Endothelial cell of umbilical vein (primary cell): ENCODE results near the gene FAM98B. TPM values are rescaled to one million over a fixed set of nuclear protein-coding genes. Genes with fewer than 3 reads are reported as not detected.
A peak's percentile ranks its signal among the peaks of the same experiment; 100 is the strongest.

Source experiments
- BruUV-seq: library from RNA; stranded (reverse); fragments of 400-500 nt; replicated peaks from 2 replicates; lab custom pipeline; 2021; lab: Mats Ljungman, UMichigan
- CTCF ChIA-PET: fragments of 300-600, 350-600 bp; sonication (Branson Sonifier 250); formaldehyde crosslinking; loops from one replicate; lab custom pipeline; 2021; ENCODE audit warnings: antibody characterized with exemption, inconsistent platforms; lab: Charles Lee
- POLR2A ChIA-PET: fragments of 300-600, 350-600 bp; sonication (Branson Sonifier 250); formaldehyde crosslinking; loops from one replicate; lab custom pipeline; 2021; ENCODE audit warnings: antibody characterized with exemption, inconsistent platforms; lab: Charles Lee
- DNase-seq: peaks from one replicate; pipeline ENCODE4 v3.0.0-alpha.2; 2011; ENCODE audit warnings: low read depth, low spot score
- FAIRE-seq: peaks from 2 replicates; lab custom pipeline; 2011; peaks lifted over from hg19 to GRCh38; lab: Jason Lieb, UNC
- H2AFZ ChIP-seq: 2 replicates; pipeline ENCODE4 v1.6.0; 2012; ENCODE audit warnings: low read depth, low read length, control low read depth, inconsistent platforms
- H3K27ac ChIP-seq: 2 replicates; pipeline ENCODE4 v1.5.1; 2011; ENCODE audit warnings: low read depth, mild to moderate bottlenecking, control low read depth, low read length, moderate library complexity; ENCODE audit not compliant: insufficient read depth
- H3K27me3 ChIP-seq, 2 experiments: 2 replicates each; pipeline versions ENCODE4 v1.6.0 to v1.6.1; 2011; ENCODE audit warnings: low read length in 2 of 2, mixed read lengths in 1 of 2; ENCODE audit not compliant: control insufficient read depth in 2 of 2, insufficient read depth in 2 of 2
- H3K36me3 ChIP-seq, 2 experiments: 2 replicates in 1 of 2; 3 replicates in 1 of 2; pipeline ENCODE4 v1.5.1; 2011; ENCODE audit warnings: low read length in 2 of 2, mild to moderate bottlenecking in 1 of 2, moderate library complexity in 1 of 2; ENCODE audit not compliant: control insufficient read depth in 2 of 2, insufficient read depth in 2 of 2; ENCODE audit errors: extremely low read depth in 1 of 2
- H3K4me1 ChIP-seq: 3 replicates; pipeline ENCODE4 v1.5.1; 2011; ENCODE audit warnings: mild to moderate bottlenecking, low read length; ENCODE audit not compliant: control insufficient read depth, insufficient read depth; ENCODE audit errors: extremely low read depth
- H3K4me2 ChIP-seq: 2 replicates; pipeline ENCODE4 v1.6.1; 2011; ENCODE audit warnings: low read length, control low read depth, mixed read lengths; ENCODE audit not compliant: insufficient read depth
- H3K4me3 ChIP-seq, 3 experiments: fragments of 200-600 bp in 1 of 3; sonication (generic), shearing (Covaris generic) in 1 of 3; replicated peaks in 1 of 3; 2 replicates each; pipeline ENCODE4 v1.5.1; 2011 to 2016; ENCODE audit warnings: control low read depth in 3 of 3, low read length in 3 of 3, mild to moderate bottlenecking in 2 of 3, inconsistent platforms in 1 of 3, low read depth in 1 of 3, moderate library complexity in 1 of 3; ENCODE audit not compliant: insufficient read depth in 1 of 3
- H3K79me2 ChIP-seq: 2 replicates; pipeline ENCODE4 v1.6.0; 2012; ENCODE audit warnings: low read length, inconsistent platforms; ENCODE audit not compliant: control insufficient read depth, insufficient read depth
- H3K9ac ChIP-seq: replicated peaks from 2 replicates; pipeline ENCODE3; 2011; ENCODE audit warnings: low read length, control low read depth; ENCODE audit not compliant: insufficient read depth; ENCODE audit errors: extremely low read depth
- H3K9me1 ChIP-seq: replicated peaks from 3 replicates; pipeline ENCODE4 v1.6.0; 2011; ENCODE audit warnings: mild to moderate bottlenecking, low read length; ENCODE audit not compliant: control insufficient read depth, insufficient read depth; ENCODE audit errors: extremely low read depth
- H3K9me3 ChIP-seq: replicated peaks from 2 replicates; pipeline ENCODE4 v1.5.1; 2012; ENCODE audit warnings: low read length, inconsistent platforms; ENCODE audit not compliant: control insufficient read depth, insufficient read depth
- H4K20me1 ChIP-seq: replicated peaks from 2 replicates; pipeline ENCODE3; 2011; ENCODE audit warnings: mild to moderate bottlenecking, low read length; ENCODE audit not compliant: control insufficient read depth, insufficient read depth; ENCODE audit errors: extremely low read depth
- FOS ChIP-seq: IDR thresholded peaks from 2 replicates; pipeline ENCODE4 v1.6.1; 2011; ENCODE audit warnings: mild to moderate bottlenecking, low read length, moderate library complexity, borderline replicate concordance; ENCODE audit not compliant: insufficient read depth
- MAX ChIP-seq: IDR thresholded peaks from 2 replicates; pipeline ENCODE4 v1.6.1; 2011; ENCODE audit not compliant: insufficient read depth, insufficient read length
- MYC ChIP-seq: IDR thresholded peaks from one replicate; pipeline ENCODE4 v1.6.1; 2011; ENCODE audit warnings: mild to moderate bottlenecking, low read depth, low read length
- dilution Hi-C: fragments of 300-500 bp; cut with MboI; formaldehyde crosslinking; loops from one replicate; pipeline ENCODE4 v1.15.0; 2019; ENCODE audit warnings: low sequenced_read_pairs; ENCODE audit not compliant: extremely low pct_ligation_motif_present
- intact Hi-C: fragments of 100-400 bp; cut with micrococcal nuclease; formaldehyde crosslinking; loops from one replicate; pipeline ENCODE4 v1.10.0; 2022
- polyA plus RNA-seq, 4 experiments: library from polyadenylated mRNA; depleted of rRNA in 3 of 4; stranded (reverse) in 3 of 4; unstranded in 1 of 4; fragments of >200 nt; gene quantifications; 2 replicates each; pipeline versions ENCODE4 v1.2.1 to v1.2.3, GENCODE V29; 2011 to 2012; ENCODE audit warnings: missing spikeins in 1 of 4
- total RNA-seq: library from RNA; stranded (reverse); gene quantifications from 2 replicates; pipeline ENCODE4 v1.2.3, GENCODE V29; 2021
- TF ChIP-seq, protein P1 (sequence below), 2 donors: IDR thresholded peaks; 1 replicate in 1 of 2; 2 replicates in 1 of 2; pipeline ENCODE4 v1.5.1; 2011; ENCODE audit warnings: low read length in 2 of 2, mild to moderate bottlenecking in 2 of 2, moderate library complexity in 2 of 2, control low read depth in 1 of 2, inconsistent platforms in 1 of 2, low read depth in 1 of 2; ENCODE audit not compliant: insufficient read depth in 1 of 2; ENCODE audit errors: extremely low read depth in 1 of 2

FAM98B gene
- total and polyA plus RNA-seq, 2 donors (not counting 3 experiments of a cell fraction or from before 2014, with no cell fraction given) = 4.2 to 22.3 TPM

- Histone ChIP-seq H3K27ac (no peak overlapping the region), H3K4me3 (no peak overlapping the region), H3K9me1 (no peaks in the 10 kb centered on the region), H3K9me3 (no peaks in the 10 kb centered on the region), H3K79me2 (no peaks in the 10 kb centered on the region), H3K36me3 (no peaks in the 10 kb centered on the region), H3K4me2 (no peak overlapping the region), H3K27me3 (peaks cover 7 to 22% of the 10 kb centered on the region in 2 experiments), H3K4me1 (no peaks in the 10 kb centered on the region), H4K20me1 (no peaks in the 10 kb centered on the region), H3K9ac (no peak overlapping the region), H2AFZ (no peak overlapping the region)
- TF ChIP-seq MYC (no peak), FOS (peak; percentile 26)
- TF ChIP-seq, protein P1, sequence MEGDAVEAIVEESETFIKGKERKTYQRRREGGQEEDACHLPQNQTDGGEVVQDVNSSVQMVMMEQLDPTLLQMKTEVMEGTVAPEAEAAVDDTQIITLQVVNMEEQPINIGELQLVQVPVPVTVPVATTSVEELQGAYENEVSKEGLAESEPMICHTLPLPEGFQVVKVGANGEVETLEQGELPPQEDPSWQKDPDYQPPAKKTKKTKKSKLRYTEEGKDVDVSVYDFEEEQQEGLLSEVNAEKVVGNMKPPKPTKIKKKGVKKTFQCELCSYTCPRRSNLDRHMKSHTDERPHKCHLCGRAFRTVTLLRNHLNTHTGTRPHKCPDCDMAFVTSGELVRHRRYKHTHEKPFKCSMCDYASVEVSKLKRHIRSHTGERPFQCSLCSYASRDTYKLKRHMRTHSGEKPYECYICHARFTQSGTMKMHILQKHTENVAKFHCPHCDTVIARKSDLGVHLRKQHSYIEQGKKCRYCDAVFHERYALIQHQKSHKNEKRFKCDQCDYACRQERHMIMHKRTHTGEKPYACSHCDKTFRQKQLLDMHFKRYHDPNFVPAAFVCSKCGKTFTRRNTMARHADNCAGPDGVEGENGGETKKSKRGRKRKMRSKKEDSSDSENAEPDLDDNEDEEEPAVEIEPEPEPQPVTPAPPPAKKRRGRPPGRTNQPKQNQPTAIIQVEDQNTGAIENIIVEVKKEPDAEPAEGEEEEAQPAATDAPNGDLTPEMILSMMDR (IDR thresholded peaks at IDR 0.05; ENCODE audit: extremely low read depth in 1 of 2, insufficient read depth in 1 of 2, low read depth in 1 of 2, low read length in 2 of 2) = no peak
- ChIA-PET CTCF (interaction anchor here (1.3 kb wide), 1 partner anchor 40 kb away, joined by 5 read pairs; the partner anchor contains the start of gene RASGRP1), POLR2A (no interaction called here)
- dilution Hi-C loops = no loop called here
- FAIRE-seq = no peak
- no peak for DNase-seq
- intact Hi-C loops = no loop called here
- no TSS peak for BruUV-seq
Measured at GRCh38 chr15:38524156-38524555, 70.2 kb downstream of the FAM98B start.

DNA sequence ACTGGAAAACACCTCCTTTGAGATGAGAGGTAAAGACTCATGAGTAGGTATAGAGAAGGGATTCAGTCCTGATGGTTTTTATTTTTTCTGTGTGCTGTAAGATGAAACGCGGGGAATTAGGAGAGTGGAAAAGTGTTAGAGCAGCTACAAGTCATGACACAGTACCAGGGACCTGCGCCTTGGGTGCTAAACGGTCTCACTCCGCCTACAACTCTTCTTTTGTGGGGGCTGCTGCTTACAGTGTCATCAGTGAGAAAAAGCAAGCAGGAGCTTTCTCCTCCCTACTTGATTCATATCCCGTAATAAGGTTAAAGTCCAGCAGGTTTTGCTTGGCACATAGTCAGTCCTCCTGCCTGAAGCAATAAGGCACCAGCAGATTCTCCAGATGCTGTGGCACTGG is 71.6 kb downstream of the FAM98B start:
- no peak for TF ChIP-seq MAX
- TF ChIP-seq, protein P1 (IDR thresholded peaks at IDR 0.05; ENCODE audit: extremely low read depth in 1 of 2, insufficient read depth in 1 of 2, low read depth in 1 of 2, low read length in 2 of 2) = no peak
- no peak overlapping the region for H3K4me2 ChIP-seq
- H3K4me3 ChIP-seq = no peak overlapping the region
- no peak for DNase-seq
- FAIRE-seq = no peak
- no peak overlapping the region for H2AFZ ChIP-seq
- ChIA-PET POLR2A (no interaction called here), CTCF (no interaction called here)
- intact Hi-C loops = no loop called here
- no TSS peak for BruUV-seq
- no peaks in the 10 kb centered on the region for H3K9me3 ChIP-seq
- no peaks in the 10 kb centered on the region for H3K36me3 ChIP-seq
- peaks cover 4 to 12% of the 10 kb centered on the region in 2 experiments for H3K27me3 ChIP-seq
- no peaks in the 10 kb centered on the region for H3K4me1 ChIP-seq
- dilution Hi-C loops = no loop called here
- no peak overlapping the region for H3K27ac ChIP-seq
- no peaks in the 10 kb centered on the region for H4K20me1 ChIP-seq
- no peaks in the 10 kb centered on the region for H3K9me1 ChIP-seq
- H3K79me2 ChIP-seq = no peaks in the 10 kb centered on the region
- no peak overlapping the region for H3K9ac ChIP-seq
